ENCODE data around the gene RNF212.

Gene RNF212

GRCh38 chr4:1031956-1032795, 81.2 kb downstream of the RNF212 start:
- DNase-seq, result no peak

GRCh38 chr4:1031346-1031745, 82.0 kb downstream of the RNF212 start:
- DNase-seq, result no peak

GRCh38 chr4:1030559-1030958, 82.8 kb downstream of the RNF212 start:
- no peak for DNase-seq

GRCh38 chr4:1030031-1030430, 83.3 kb downstream of the RNF212 start:
- no peak for DNase-seq

- no peak for DNase-seq
Observed at GRCh38 chr4:1029529-1029928, 83.8 kb downstream of the RNF212 start.

GRCh38 chr4:1028574-1029220, 84.7 kb downstream of the RNF212 start:
- no peak for DNase-seq

- DNase-seq, result no peak
Observed at GRCh38 chr4:1027915-1028238, 85.5 kb downstream of the RNF212 start.

GRCh38 chr4:1027219-1027914, 86.0 kb downstream of the RNF212 start:
- DNase-seq, result no peak

GRCh38 chr4:1026115-1026514, 87.2 kb downstream of the RNF212 start:
- no peak for DNase-seq

- no peak for DNase-seq
Observed at GRCh38 chr4:1024882-1025545, 88.3 kb downstream of the RNF212 start.

GRCh38 chr4:1023895-1024740, 89.2 kb downstream of the RNF212 start:
- no peak for DNase-seq

GRCh38 chr4:1023075-1023640, 90.2 kb downstream of the RNF212 start:
- no peak for DNase-seq

GRCh38 chr4:1022739-1023066, 90.7 kb downstream of the RNF212 start:
- DNase-seq, result no peak

GRCh38 chr4:1022051-1022738, 91.2 kb downstream of the RNF212 start:
- DNase-seq, result no peak

Measured in KG1 (cell line).